HG03460 (cell line): ENCODE measurements around the gene PLOD3.
A peak's percentile ranks its signal among the peaks of the same experiment; 100 is the strongest.

Source experiments
- ATAC-seq: cut with Tn5 transposase; IDR thresholded peaks from one replicate; pipeline ENCODE4 v1.9.1; 2021; ENCODE audit not compliant: unreplicated experiment

PLOD3 gene

GRCh38 chr7:101166909-101167644 lies 50.3 kb downstream of the PLOD3 start:
- no peak for ATAC-seq

DNA sequence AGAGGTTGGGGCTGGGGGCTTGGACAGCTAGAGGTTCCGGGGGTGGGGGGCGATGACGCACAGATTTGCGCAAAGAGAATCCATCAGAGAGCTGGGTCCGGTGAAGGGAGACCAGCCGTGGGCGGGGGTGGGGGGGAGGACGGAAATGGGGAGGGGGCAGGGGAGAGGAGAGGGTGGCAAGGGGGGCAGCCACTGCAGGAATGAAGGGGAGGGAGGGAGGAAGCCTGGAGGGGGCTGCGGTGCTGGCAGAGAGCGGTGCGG lies 50.8 kb downstream of the PLOD3 start:
- no peak for ATAC-seq

DNA sequence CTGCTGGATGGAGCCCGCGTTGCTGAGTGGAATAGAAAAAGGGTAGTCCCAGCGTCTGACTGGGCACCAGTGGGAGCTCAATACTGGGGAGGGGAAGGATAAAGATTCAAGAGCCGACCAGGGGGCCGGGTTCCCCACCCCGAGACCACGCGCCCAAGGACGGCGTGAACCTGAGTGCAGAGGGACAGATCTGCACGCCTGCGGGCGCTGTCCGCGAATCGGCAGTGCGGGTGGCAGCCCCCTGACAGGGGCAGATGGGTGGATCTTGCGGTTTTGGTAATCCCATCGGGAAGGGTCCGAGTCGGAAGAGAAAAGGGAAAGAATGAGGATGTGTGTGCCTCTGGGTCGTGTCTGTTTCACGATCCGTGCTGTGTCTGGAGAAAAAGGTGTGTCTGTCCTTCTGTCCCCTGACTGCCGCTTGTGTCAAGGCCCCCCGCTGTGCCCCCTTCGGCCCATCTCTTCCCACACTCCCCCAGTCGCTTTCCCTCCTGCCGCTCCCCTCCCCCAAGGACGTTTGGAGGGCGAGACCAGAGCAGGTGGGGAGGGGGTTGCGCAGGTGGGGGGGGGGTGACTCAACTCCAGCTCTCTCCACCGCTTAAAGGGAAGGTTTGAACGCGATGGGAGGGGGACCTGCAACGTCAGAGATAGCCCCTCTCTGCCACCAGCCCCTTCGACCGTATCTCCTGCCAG lies 51.3 kb downstream of the PLOD3 start:
- ATAC-seq: no peak

DNA sequence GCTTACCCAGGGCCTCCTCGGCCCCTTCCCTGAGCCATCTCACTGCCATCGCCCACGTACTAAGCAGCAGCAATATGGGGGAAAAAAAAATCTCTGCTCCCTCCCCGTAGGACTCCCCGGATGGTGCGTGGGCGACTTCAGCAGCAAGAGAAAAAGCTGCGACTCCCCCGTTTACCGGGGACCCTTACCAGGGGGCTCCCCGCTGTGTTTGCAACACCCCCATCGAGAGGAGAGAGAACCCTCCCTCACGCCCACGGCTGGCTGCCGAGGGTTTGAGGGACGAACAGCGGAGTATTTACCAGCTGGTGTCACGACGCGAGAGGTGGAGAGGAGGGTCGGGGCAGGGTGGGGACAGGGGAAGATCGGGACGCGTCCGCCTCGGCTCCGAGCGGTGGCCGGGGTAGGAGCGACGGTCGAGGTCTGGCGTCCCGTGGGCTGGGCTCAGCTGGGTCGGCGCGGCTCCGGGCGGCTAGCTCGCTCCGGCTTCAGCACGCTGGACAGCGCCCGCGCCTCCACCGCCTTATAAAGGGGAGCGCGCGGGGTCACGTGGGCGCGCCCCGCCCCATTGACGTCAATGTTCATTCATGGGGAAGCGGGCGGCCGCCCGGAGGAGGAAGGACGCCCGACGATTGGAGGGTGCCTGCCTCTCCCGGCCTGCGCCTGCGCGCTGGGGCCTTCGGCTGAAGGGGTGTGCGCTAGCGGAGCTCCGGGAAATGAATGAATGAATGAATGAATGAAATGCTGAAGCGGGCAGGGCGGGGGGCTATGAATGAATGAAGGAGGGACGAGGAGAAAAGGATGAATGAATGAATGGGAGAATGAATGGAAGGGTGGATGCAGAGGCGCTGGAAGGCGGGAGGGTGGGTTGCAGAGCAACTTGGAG lies 52.1 kb downstream of the PLOD3 start, which contains the start of gene VGF:
Gene VGF (minus strand): TSS at position 495 of the 883 bp plus-strand sequence. CDS start 726 bp downstream, outside the sequence.
- ATAC-seq: peak; percentile 51

DNA sequence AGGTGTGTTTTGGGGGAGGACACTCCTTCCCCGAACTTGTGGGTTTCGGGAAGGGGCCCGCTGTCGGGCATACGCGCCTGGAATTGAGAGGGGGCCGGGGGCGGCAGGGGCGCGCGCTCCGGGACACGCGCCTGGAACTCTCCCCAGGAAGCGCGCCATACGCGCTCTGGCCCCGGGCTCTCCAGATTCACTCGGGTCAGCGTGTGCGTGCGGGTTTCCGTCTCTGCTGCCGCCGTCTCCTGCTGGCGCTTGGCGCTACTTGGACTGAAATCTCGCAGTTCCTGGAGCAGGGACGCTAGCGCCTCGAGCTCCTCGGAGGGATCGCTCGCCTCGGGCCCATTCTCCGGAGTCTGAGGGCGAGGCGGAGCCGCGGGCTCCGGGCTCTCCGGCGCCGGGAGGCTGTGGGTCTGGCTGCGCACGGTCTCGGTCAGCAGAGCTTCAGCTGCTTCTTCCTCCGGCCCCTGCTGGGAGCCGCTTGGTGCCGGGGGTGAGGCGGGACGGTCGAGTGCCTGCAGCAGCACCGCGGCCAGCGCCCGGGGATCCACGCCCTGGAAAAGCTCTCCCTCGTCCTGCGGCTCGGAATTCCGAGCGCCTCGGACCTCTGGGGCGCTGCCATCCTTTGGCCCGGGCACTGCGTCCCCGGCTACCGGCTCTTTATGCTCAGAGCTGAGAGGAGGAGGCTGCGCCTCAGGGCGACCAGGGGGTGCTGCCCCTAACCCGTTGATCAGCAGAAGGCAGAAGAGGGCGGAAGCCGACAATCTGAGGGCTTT lies 53.1 kb downstream of the PLOD3 start:
- ATAC-seq: no peak

GRCh38 chr7:101163279-101164070 lies 53.9 kb downstream of the PLOD3 start:
- no peak for ATAC-seq

- no peak for ATAC-seq
Observed at GRCh38 chr7:101162551-101163278, 54.7 kb downstream of the PLOD3 start.

DNA sequence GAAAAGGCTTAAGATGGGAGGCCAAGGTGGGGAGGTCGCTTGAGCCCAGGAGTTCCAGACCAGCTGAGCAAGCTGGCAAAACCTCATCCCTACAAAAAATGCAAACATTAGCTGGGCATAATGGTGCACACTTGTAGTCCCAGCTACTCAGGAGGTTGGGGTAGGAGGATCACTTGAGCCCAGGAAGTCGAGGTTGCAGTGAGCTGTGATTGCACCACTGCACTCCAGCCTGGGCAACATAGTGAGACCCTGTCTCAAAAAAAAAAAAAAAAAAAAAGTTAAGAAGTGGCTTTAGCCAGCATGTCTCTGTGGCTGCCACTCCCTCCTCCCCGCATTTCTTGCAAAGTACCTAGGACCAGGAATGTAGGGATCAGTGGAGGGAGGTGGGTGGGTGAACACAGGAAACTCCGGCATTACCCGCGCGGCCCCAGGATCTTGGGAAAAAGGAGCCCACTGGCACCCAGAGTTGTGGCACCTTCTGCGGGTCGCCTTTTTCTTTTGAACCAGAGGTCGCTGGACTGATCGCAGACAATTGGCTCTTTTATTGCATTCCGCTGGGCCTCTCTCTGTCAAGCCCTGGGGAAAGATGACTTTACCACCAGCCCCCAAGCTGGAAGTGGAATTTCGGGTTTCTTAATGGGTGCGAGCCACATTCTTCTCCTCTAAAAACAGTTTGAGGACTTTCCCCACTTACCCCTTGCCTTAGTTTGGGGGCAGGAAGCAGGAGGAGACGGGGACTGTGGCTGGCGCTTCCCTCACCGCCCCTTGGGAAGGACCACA lies 55.5 kb downstream of the PLOD3 start:
- no peak for ATAC-seq

DNA sequence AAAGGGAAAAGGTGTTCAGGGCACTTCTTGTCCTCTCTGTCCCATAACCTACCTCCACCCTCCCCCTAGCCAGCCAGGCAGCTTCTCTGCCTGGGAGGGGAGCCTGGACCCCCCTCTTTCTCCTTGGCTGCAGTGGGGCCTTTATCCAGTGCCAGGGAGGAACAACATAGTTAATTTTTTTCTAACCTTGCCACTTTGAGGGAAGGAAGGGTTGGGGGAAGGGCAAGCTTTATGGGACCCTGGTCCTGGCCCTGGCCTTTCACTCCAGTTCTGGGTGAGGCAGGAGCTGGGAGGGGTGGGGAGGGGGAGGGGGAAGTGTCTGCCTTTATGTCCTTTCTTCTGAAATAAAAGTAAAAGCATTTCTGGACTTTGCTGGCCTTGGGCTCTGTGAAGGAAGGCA lies 56.5 kb downstream of the PLOD3 start:
- ATAC-seq: no peak

DNA sequence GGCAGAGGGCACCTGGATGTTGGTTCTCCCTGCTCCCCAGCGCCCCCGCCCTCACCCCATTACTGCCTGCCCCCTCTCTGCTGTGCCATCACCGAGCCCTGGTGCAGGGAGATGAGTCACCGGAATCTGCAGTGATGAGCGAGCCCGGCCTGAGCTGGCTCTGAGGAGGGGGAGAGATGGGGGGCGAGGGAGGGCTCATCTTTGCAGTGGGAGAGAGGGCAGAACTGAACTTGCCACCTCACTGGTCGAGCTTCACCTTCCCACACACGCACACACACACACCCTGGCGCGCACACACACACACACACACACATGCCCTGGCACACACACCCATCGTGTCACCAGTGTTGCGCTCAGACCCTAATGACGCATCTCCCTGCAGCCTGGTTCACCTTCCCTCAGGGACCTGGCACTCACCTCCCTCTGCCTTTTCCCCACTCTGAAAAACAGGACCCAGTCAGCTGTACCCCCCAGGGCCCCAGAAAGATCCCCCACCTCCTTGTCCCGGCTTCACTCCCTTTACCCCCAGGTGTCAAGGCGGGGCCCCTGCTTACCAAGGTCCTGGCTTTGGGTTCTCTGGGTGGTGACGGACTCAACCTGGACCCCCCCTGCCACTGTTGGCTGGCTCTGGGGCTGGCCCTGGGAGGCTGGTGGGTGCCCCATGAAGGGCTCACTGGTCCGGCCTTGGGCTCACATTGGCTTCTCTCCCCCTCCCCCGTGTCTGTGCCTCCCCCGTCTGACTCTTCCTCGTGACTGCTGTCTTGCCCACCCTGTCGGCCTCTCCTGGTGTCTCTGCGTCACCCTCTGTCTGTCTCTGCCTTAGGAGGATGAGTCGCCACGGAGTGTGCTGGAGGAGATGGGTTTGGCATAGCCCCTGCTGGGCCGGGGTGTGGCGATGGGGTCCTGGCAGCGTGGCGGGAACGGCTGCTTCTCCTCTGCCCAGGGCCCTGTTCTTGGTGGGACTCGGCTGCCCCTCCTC lies 57.4 kb downstream of the PLOD3 start:
- ATAC-seq: no peak

DNA sequence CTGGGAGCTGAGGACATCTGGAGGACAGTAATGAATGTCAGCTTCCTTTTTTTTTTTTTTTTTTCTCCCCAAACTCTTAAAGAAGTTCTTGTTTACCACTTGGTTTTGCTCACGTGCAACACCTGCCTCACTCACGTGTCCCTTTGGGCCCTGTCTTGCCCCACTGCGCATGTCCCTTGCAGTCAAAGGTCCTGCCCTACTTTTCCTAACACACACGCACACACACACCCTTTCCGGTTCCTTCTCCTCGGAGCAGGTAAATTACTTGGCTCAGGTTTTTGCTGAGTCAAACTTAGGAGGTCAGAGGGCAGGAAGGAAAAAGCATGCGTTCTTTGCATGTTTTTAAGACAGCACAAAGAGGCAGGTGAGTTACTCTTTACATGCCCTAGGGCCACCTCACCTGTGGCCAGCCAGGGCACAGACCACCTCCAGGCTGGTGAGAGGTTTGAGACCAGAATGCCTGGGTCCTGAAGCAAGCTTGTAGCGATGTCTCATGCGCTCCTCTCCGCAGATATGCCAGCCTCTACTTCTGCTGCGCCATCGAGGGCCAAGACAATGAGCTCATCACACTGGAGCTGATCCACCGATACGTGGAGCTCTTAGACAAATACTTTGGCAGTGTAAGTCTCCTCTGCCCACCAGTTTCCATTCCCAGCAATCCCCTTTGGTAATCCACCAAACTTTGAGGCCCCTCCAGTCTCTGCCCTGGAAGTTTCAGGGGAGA lies 60.4 kb downstream of the PLOD3 start:
- ATAC-seq: no peak

DNA sequence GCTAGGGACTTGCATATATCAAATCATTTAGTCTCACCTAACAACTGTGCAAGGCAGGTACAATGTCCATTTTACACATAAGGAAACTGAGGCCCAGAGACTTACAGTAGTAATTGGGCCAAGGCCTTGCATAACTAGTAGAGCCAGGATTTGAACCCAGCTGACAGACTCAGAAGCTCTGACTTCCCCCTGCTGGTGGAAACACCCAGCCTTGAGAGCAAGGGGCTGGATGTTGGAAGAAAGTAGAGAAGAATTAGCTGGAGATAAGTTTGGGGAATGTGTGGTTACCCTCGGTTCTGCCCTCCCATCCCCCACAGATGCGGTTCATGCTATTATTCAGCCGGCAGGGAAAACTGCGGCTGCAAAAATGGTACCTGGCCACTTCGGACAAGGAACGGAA lies 61.1 kb downstream of the PLOD3 start:
- ATAC-seq: no peak
